ENCODE measurements around the gene SLC4A11. TPM values are rescaled to one million over a fixed set of nuclear protein-coding genes. Genes with fewer than 3 reads are reported as not detected.

Gene SLC4A11
- total RNA-seq, 4 donors from 2014 or later = 26.3 to 133 (median 85.8) TPM

GRCh38 chr20:3246682-3247081 lies 7.7 kb upstream of the SLC4A11 start:
- Histone ChIP-seq H3K27ac (no peak overlapping the region), H3K27me3 (no peaks in the 10 kb centered on the region), H3K9me3 (no peaks in the 10 kb centered on the region), H3K4me3 (replicated peaks in 1 of 3) (no peak overlapping the region), H3K4me1 (peaks cover 17 to 22% of the 10 kb centered on the region in 2 donors), H3K36me3 (no peaks in the 10 kb centered on the region)
- WGBS, 2 donors = 87 to 89% methylated on average over 1 of the region's 1 CpG
- no peak for DNase-seq
- intact Hi-C loops (cut with DNase I) = no loop called here
- TF ChIP-seq CTCF (IDR thresholded peaks at IDR 0.05) (no peak), POLR2A (IDR thresholded peaks at IDR 0.05) (no peak)

- no peaks in the 10 kb centered on the region for H3K27me3 ChIP-seq
- H3K4me3 ChIP-seq (replicated peaks in 1 of 3) = no peak overlapping the region
- no peak for TF ChIP-seq POLR2A (IDR thresholded peaks at IDR 0.05)
- TF ChIP-seq CTCF (IDR thresholded peaks at IDR 0.05) = no peak
- WGBS, 2 donors = 69% methylated on average over 4 of the region's 4 CpGs
- no peaks in the 10 kb centered on the region for H3K9me3 ChIP-seq
- peaks cover 22 to 24% of the 10 kb centered on the region in 2 donors for H3K4me1 ChIP-seq
- DNase-seq = no peak
- intact Hi-C loops (cut with DNase I) = no loop called here
- peak overlapping the region; percentile 12 to 80 (median 68) for H3K27ac ChIP-seq
- no peaks in the 10 kb centered on the region for H3K36me3 ChIP-seq
Measured at GRCh38 chr20:3245711-3246110, 6.7 kb upstream of the SLC4A11 start.

- TF ChIP-seq CTCF (IDR thresholded peaks at IDR 0.05) (no peak), POLR2A (IDR thresholded peaks at IDR 0.05) (no peak)
- Histone ChIP-seq H3K36me3 (no peaks in the 10 kb centered on the region), H3K9me3 (no peaks in the 10 kb centered on the region), H3K27ac (peak overlapping the region; percentile 12 to 80 (median 68)), H3K4me1 (peaks cover 24 to 30% of the 10 kb centered on the region in 2 donors), H3K4me3 (replicated peaks in 1 of 3) (no peak overlapping the region), H3K27me3 (no peaks in the 10 kb centered on the region)
- WGBS, 2 donors = 62 to 80% methylated on average over 2 of the region's 2 CpGs
- intact Hi-C loops (cut with DNase I) = no loop called here
- DNase-seq = no peak
Measured at GRCh38 chr20:3245156-3245555, 6.2 kb upstream of the SLC4A11 start.

- no peaks in the 10 kb centered on the region for H3K9me3 ChIP-seq
- peaks cover 26 to 32% of the 10 kb centered on the region in 2 donors for H3K4me1 ChIP-seq
- intact Hi-C loops (cut with DNase I) = no loop called here
- TF ChIP-seq POLR2A (IDR thresholded peaks at IDR 0.05) (no peak), CTCF (IDR thresholded peaks at IDR 0.05) (no peak)
- 100% methylated on average over 1 of the region's 1 CpG; no CpG with 5 or more reads in 1 of the 2 donors for WGBS, 2 donors
- H3K4me3 ChIP-seq (replicated peaks in 1 of 3) = no peak overlapping the region
- H3K27ac ChIP-seq = peak overlapping the region; percentile 12 to 80 (median 68)
- DNase-seq = no peak
- H3K27me3 ChIP-seq = no peaks in the 10 kb centered on the region
- no peaks in the 10 kb centered on the region for H3K36me3 ChIP-seq
Measured at GRCh38 chr20:3244613-3245012, 5.6 kb upstream of the SLC4A11 start.

- Histone ChIP-seq H3K9me3 (no peaks in the 10 kb centered on the region), H3K4me3 (replicated peaks in 1 of 3) (no peak overlapping the region), H3K27ac (peak overlapping the region in 2 of 3 donors; percentile 12 to 68), H3K4me1 (peaks cover 24 to 32% of the 10 kb centered on the region in 2 donors), H3K36me3 (no peaks in the 10 kb centered on the region), H3K27me3 (no peaks in the 10 kb centered on the region)
- DNase-seq = no peak
- intact Hi-C loops (cut with DNase I) = no loop called here
- WGBS, 2 donors = 84 to 85% methylated on average over 11 of the region's 11 CpGs
- TF ChIP-seq CTCF (IDR thresholded peaks at IDR 0.05) = no peak
Measured at GRCh38 chr20:3243718-3244358, 4.8 kb upstream of the SLC4A11 start.
